Muscle layer of colon (tissue), 2 donors: ENCODE measurements around the gene HHAT.

Experiments
- H3K27ac ChIP-seq: one replicate; pipeline ENCODE4 v1.7.0; 2013; ENCODE audit warnings: low read depth, mild to moderate bottlenecking, low read length, moderate library complexity
- H3K27me3 ChIP-seq, 2 donors: one replicate each; pipeline ENCODE4 v1.7.0; 2013; ENCODE audit warnings: low read length in 2 of 2, mild to moderate bottlenecking in 2 of 2; ENCODE audit not compliant: insufficient read depth in 2 of 2, control insufficient read depth in 1 of 2
- H3K36me3 ChIP-seq: one replicate; pipeline ENCODE4 v1.7.0; 2013; ENCODE audit warnings: mild to moderate bottlenecking, low read length; ENCODE audit not compliant: insufficient read depth
- H3K4me1 ChIP-seq: one replicate; pipeline ENCODE4 v1.7.0; 2013; ENCODE audit warnings: mild to moderate bottlenecking, low read length; ENCODE audit not compliant: insufficient read depth
- H3K4me3 ChIP-seq, 2 donors: one replicate each; pipeline ENCODE4 v1.7.0; 2013; ENCODE audit warnings: low read length in 2 of 2, low read depth in 1 of 2, mild to moderate bottlenecking in 1 of 2, moderate library complexity in 1 of 2
- H3K9ac ChIP-seq: one replicate; pipeline ENCODE4 v1.7.0; 2013; ENCODE audit warnings: low read length
- H3K9me3 ChIP-seq: one replicate; pipeline ENCODE4 v1.7.0; 2013; ENCODE audit warnings: mild to moderate bottlenecking, low read length
- donor health status: abdominal sarcoma.
- donor health status: Adenocarcinoma of cecum.

Gene HHAT

DNA sequence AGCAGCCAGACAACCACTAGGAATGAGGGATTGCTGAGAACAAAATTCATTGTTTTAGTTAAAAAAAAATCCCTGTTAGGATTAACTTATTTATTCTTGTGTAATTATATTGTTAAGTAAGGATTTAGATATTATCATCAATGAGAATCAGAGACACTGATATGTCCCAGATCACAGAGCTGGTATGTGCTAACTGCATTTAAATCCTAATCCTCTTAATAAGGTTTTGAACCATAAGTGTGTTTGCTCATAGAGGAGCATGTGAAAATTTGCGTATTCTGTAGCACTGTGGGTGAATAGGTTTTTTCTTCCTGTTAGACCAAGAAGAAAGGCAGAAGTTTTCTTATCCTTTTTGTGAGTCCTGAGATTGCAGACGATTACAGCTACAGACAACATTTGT, 147.1 kb downstream of the HHAT start:
- Histone ChIP-seq H3K9me3 (no peaks in the 10 kb centered on the region), H3K4me3 (no peak overlapping the region), H3K27ac (no peak overlapping the region), H3K27me3 (no peaks in the 10 kb centered on the region), H3K4me1 (peaks cover 5% of the 10 kb centered on the region), H3K36me3 (no peaks in the 10 kb centered on the region), H3K9ac (no peak overlapping the region)

DNA sequence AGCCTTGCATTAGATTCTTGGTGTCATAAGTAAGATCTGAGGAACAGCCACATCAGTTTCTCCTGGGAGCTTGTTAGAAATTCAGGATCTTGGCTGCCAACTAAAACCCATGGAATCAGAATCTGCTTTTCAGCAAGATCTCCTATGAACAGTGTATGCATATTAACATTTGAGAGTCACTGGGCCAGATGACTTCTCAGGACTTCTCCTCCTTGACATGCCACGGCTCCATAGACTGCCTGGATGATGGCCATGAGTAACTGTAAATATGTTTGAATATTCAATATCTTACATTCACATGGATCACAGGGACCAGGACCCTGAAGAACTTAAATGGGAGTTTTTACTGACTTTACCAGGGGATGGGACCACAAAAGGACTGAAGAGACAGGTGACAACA, 148.0 kb downstream of the HHAT start:
- H3K9me3 ChIP-seq = no peaks in the 10 kb centered on the region
- no peak overlapping the region for H3K4me3 ChIP-seq
- H3K4me1 ChIP-seq = peaks cover 5% of the 10 kb centered on the region
- H3K27ac ChIP-seq = no peak overlapping the region
- no peaks in the 10 kb centered on the region for H3K27me3 ChIP-seq
- no peaks in the 10 kb centered on the region for H3K36me3 ChIP-seq
- no peak overlapping the region for H3K9ac ChIP-seq

DNA sequence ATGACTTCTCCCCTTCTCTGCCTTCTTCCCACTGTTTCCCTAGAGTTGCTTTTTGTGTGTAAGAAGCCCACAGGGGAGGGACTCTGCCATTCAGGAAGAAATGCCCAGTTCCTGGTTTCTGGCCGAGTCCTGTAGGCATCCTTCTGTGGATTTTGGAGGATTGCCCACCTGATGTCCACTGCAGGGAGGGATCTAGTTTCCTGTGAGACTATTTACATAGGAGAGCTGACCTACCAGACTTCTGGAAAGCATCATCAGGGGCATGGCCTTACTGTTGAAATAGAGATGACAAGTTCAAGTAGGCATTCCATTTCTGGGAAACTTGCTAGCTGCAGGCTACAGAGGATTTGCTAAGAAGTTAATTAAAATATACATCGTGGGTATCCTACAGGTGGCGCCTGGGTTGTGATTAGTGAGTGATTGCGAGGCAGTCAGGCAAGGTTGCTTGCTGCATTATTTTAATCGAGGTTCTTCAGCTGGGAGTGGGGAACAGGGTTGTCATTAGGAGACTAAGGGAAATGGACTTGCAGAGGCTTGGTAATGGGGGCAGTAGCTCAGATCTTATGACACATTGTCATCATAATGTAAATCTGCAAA, 148.7 kb downstream of the HHAT start:
- H3K4me1 ChIP-seq = peaks cover 5% of the 10 kb centered on the region
- H3K27ac ChIP-seq = no peak overlapping the region
- no peak overlapping the region for H3K9ac ChIP-seq
- no peaks in the 10 kb centered on the region for H3K9me3 ChIP-seq
- no peaks in the 10 kb centered on the region for H3K27me3 ChIP-seq
- no peak overlapping the region for H3K4me3 ChIP-seq
- H3K36me3 ChIP-seq = no peaks in the 10 kb centered on the region

DNA sequence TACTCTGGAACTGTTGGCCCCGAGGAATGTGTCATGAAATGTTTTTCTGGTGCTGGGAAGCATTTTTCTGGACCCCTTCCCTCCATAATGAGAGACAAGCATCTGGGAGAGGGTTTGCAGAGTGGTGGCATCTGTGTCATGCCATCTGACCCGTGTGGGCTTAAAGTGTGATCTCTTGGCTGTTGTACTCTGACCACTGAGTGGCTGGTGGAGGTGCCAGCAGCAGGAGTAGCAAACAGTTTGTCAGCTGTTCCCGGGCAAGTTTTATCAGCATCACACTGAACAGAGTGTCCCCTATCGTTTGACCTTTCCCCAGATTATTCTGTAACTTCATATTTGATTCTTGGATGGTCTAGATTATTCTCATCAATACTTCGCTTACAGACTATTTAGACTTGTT, 150.1 kb downstream of the HHAT start:
- no peak overlapping the region for H3K9ac ChIP-seq
- H3K27ac ChIP-seq = no peak overlapping the region
- peaks cover 5% of the 10 kb centered on the region for H3K4me1 ChIP-seq
- H3K9me3 ChIP-seq = no peaks in the 10 kb centered on the region
- H3K36me3 ChIP-seq = no peaks in the 10 kb centered on the region
- H3K27me3 ChIP-seq = no peaks in the 10 kb centered on the region
- no peak overlapping the region for H3K4me3 ChIP-seq

DNA sequence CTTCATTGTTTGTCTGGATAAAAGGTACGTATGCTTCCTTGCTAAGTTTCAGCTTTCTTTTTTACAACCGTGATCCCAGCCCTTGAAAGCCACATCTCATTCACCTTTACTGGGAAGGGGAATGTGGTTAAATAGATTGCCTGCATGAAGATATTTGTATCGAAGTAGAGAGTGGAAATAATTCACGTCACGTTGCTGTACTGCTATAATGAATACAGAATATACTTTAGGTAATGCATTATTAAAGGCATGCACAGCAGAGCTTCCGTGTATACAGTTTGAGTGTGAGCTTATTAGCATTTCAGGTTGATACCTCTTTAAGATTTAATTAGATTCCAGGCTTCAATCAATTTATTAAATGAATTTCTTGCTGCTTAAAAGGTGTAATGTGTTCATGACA, 153.8 kb downstream of the HHAT start:
- Histone ChIP-seq H3K36me3 (no peaks in the 10 kb centered on the region), H3K9me3 (no peaks in the 10 kb centered on the region), H3K27ac (no peak overlapping the region), H3K27me3 (no peaks in the 10 kb centered on the region), H3K4me1 (peaks cover 2% of the 10 kb centered on the region), H3K9ac (no peak overlapping the region), H3K4me3 (no peak overlapping the region)

DNA sequence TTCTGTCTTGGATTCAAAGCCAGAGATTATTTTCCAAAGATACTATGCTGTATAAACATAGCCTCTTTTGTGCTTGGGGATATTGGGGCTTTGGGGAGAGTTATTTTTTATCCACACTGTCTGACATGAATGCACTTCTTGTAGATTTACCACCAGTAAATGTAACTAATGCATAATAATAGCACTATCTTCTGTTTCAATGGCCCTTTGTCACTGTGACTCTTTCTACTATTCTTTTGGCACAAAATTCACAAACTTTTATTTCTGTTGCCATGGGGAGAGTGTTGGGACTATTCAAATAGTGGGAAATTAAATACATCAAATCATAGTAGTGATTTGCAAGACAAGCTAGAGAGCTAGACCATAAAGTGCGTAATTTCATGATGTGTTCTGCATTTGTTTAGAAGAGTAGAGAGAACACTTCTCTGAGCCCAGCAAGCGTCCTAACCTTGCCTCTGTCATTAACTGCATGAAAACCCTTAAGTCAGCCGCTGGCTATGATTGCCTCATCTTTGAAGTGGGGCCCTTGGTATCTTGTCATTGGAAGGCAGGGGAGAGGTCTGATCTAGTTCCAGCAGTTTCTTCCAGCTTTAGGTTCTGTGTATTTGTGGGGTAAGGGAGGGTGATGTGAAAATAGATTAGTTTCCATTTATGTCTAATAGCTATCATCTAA, 154.4 kb downstream of the HHAT start:
- Histone ChIP-seq H3K4me3 (no peak overlapping the region), H3K27me3 (no peaks in the 10 kb centered on the region), H3K36me3 (no peaks in the 10 kb centered on the region), H3K4me1 (no peaks in the 10 kb centered on the region), H3K9me3 (no peaks in the 10 kb centered on the region), H3K27ac (no peak overlapping the region), H3K9ac (no peak overlapping the region)

DNA sequence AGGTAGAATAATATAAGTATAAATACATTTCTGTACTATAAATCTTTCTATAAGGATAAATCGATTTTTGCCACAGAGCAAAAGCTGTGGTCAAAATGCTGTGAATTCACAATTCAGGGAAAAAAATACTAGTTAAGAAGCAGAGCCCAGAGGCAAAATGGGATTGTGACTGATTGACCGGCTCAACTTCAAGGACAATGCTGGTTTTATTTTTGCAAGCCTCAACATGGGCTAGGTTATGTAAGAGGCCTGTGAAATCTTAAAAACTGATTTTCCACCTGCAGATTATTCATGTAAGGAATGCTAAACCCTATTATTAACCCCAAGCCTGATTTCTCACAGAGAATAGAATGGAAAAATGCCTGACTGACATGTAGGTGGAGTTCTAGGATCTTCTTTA, 155.1 kb downstream of the HHAT start:
- no peak overlapping the region for H3K4me3 ChIP-seq
- no peaks in the 10 kb centered on the region for H3K27me3 ChIP-seq
- no peaks in the 10 kb centered on the region for H3K4me1 ChIP-seq
- H3K9me3 ChIP-seq = no peaks in the 10 kb centered on the region
- H3K9ac ChIP-seq = no peak overlapping the region
- no peaks in the 10 kb centered on the region for H3K36me3 ChIP-seq
- H3K27ac ChIP-seq = no peak overlapping the region

DNA sequence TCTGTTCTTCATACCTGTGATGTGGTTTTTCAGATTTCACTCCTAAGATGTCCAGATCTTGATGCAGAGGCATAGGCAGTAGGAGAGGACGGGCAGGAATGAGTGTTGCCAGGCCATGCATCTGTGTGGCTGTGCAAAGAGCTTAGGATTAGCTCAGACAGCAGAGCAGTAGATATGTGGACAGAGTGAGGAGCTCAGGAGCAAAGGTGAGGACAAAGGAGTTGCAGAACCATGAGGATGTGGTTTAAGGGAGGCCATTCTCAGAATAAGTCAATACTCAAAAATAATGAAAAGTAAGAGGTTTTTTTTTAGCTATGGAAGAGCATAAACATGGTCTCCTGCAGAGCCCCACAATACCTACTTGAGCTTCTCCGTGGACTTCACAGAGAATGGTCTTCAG, 158.3 kb downstream of the HHAT start:
- H3K27me3 ChIP-seq = no peaks in the 10 kb centered on the region
- H3K4me1 ChIP-seq = no peaks in the 10 kb centered on the region

DNA sequence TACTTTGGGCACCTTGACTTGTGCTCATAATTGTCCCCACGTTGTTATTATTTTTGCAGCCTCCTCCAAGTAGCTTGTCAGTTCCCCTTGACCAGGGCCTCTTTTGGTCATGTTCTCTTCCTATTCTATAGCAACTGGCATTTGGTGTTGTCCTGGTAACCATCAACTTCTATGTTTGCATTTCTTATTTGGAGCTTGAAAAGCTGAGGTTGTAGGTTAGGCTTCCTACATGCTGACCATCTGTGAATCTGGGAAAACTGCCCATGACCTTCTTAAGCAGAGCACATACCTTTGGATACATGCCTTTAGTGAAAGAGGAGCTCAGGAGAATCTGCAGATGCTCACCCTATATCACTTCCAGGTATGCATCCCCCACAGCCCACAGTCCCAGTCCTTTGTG, 160.8 kb downstream of the HHAT start:
- no peaks in the 10 kb centered on the region for H3K27me3 ChIP-seq
- no peaks in the 10 kb centered on the region for H3K36me3 ChIP-seq
- H3K4me1 ChIP-seq = no peaks in the 10 kb centered on the region
- H3K9ac ChIP-seq = no peak overlapping the region
- no peaks in the 10 kb centered on the region for H3K9me3 ChIP-seq
- H3K27ac ChIP-seq = no peak overlapping the region
- no peak overlapping the region for H3K4me3 ChIP-seq

More for the DNA sequence above, 158.3 kb downstream of the HHAT start:
- no peaks in the 10 kb centered on the region for H3K36me3 ChIP-seq
- no peak overlapping the region for H3K27ac ChIP-seq
- H3K9me3 ChIP-seq = no peaks in the 10 kb centered on the region
- no peak overlapping the region for H3K4me3 ChIP-seq
- H3K9ac ChIP-seq = no peak overlapping the region

DNA sequence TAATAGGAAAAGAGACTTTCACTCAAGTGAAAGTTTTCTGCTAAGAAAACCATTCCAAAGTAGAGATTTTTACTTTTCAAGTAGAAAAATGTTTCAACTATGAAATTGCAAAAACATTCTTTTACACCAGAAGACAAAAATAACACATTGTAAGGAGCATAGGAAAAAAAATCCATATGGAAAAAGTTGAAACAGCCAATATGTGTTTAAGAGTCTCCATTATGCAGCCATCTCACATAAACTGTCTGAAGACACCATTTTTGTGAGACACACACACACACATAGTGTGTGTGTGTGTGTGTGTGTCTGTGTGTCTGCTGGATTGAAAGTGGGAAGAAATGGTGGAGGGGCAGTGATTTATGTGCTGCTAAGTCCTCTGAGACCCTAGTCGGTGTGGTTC, 162.1 kb downstream of the HHAT start:
- Histone ChIP-seq H3K36me3 (no peaks in the 10 kb centered on the region), H3K9ac (no peak overlapping the region), H3K9me3 (no peaks in the 10 kb centered on the region), H3K4me3 (no peak overlapping the region), H3K27me3 (no peaks in the 10 kb centered on the region), H3K4me1 (no peaks in the 10 kb centered on the region), H3K27ac (no peak overlapping the region)

DNA sequence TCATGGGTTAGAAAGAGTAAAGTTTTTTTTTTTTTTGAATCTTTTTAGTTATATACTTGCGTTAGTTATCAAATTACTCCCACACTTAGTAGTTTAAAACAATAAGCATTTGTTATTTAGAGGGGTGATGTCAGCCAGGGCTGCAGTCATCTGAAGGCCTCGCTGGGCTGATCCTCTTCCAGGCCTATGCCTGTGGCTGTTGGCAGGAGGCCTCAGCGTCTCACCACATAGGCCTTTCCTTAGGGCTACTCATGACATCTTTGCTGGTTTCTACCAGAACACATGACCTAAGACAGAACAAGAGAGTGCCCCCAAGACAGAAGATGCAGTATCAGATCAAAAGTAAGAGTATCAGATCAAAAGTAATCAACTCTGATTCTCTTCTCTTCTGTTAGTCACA, 167.4 kb downstream of the HHAT start:
- no peaks in the 10 kb centered on the region for H3K27me3 ChIP-seq
- no peak overlapping the region for H3K4me3 ChIP-seq
- no peaks in the 10 kb centered on the region for H3K4me1 ChIP-seq
- no peaks in the 10 kb centered on the region for H3K36me3 ChIP-seq
- no peak overlapping the region for H3K9ac ChIP-seq
- H3K27ac ChIP-seq = no peak overlapping the region
- no peaks in the 10 kb centered on the region for H3K9me3 ChIP-seq

DNA sequence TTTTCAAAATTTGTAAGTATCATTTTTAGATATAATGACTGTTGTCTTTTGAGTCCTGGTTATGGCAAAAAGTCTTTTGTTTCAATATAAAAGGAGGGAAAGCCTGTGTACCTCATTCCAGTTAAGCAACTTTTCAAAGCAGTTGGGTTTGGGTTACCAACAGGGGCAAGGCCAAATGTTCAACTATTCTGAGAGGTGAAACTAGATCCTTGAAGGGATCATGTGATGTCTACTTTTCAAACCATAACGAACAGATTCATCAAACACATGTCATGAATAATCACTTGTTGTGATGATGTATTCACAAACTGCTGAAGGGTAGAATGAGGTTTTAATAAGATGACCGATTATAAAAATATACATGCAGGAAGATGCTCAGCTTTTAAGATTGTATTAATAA, 171.3 kb downstream of the HHAT start:
- Histone ChIP-seq H3K27ac (no peak overlapping the region), H3K9me3 (no peaks in the 10 kb centered on the region), H3K4me3 (no peak overlapping the region), H3K9ac (no peak overlapping the region), H3K4me1 (no peaks in the 10 kb centered on the region), H3K36me3 (no peaks in the 10 kb centered on the region), H3K27me3 (no peaks in the 10 kb centered on the region)
